Measurements from ENCODE around the gene COMMD7.
"Not testable (repeated sequence)": the region's sequence is repeated elsewhere in the genome, so short reads cannot be mapped to it uniquely, and the experiment has no call there.

The COMMD7 gene

DNA sequence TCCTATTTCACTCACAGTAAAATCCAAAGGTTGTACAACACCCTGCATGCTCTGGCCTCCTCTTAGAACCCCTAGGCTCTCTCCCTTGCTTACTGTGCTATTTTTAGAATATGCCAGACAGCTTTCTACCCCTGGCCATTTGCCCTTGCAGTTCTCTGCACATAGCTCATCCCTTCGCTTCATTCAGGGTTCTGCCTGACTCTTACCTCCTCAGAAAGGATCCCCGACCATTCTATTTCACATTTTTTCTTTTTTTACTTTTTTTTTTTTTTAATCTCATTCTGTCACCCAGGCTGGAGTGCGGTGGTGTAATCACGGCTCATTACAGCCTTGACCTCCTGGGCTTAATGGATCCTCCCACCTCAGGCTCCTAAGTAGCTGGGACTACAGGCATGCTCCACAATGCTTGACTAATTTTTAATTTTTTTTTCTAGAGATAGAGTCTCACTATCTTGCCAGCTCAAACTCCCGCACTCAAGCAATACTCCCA is 33.6 kb downstream of the COMMD7 start:
- no peak for DNase-seq (ENCODE audit: extremely low read depth, low read depth)
- no peak overlapping the region for H3K4me3 ChIP-seq (replicated peaks; ENCODE audit: low read depth, low read length)
- TF ChIP-seq, protein P1, sequence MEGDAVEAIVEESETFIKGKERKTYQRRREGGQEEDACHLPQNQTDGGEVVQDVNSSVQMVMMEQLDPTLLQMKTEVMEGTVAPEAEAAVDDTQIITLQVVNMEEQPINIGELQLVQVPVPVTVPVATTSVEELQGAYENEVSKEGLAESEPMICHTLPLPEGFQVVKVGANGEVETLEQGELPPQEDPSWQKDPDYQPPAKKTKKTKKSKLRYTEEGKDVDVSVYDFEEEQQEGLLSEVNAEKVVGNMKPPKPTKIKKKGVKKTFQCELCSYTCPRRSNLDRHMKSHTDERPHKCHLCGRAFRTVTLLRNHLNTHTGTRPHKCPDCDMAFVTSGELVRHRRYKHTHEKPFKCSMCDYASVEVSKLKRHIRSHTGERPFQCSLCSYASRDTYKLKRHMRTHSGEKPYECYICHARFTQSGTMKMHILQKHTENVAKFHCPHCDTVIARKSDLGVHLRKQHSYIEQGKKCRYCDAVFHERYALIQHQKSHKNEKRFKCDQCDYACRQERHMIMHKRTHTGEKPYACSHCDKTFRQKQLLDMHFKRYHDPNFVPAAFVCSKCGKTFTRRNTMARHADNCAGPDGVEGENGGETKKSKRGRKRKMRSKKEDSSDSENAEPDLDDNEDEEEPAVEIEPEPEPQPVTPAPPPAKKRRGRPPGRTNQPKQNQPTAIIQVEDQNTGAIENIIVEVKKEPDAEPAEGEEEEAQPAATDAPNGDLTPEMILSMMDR (IDR thresholded peaks at IDR 0.05; ENCODE audit: low read depth, low read length, missing control alignments): no peak

DNA sequence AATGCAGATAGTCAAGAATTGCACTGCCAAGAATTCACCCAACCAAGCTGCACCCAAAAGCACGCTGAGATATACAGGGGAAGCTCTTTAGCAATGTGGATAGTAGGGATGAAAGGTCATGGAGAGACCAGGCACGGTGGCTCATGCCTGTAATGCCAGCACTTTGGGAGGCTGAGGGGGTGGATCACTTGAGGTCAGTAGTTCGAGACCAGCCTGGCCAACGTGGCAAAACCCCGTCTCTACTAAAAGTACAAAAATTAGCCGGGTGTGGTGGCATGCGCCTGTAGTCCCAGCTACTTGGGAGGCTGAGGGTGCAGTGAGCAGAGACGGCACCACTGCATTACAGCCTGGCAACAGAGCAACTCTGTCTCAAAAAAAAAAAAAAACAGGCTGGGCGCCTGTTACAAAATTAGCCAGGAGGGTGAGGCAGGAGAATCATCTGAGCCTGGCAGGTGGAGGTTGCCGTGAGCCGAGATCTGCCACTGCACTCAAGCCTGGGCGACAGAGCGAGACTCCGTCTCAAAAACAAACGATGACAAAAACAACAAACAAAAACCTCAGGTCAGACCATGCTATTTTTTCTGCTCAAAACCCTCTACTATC is 34.1 kb downstream of the COMMD7 start:
- not testable (repeated sequence) for DNase-seq (ENCODE audit: extremely low read depth, low read depth); H3K4me3 ChIP-seq (replicated peaks; ENCODE audit: low read depth, low read length)

DNA sequence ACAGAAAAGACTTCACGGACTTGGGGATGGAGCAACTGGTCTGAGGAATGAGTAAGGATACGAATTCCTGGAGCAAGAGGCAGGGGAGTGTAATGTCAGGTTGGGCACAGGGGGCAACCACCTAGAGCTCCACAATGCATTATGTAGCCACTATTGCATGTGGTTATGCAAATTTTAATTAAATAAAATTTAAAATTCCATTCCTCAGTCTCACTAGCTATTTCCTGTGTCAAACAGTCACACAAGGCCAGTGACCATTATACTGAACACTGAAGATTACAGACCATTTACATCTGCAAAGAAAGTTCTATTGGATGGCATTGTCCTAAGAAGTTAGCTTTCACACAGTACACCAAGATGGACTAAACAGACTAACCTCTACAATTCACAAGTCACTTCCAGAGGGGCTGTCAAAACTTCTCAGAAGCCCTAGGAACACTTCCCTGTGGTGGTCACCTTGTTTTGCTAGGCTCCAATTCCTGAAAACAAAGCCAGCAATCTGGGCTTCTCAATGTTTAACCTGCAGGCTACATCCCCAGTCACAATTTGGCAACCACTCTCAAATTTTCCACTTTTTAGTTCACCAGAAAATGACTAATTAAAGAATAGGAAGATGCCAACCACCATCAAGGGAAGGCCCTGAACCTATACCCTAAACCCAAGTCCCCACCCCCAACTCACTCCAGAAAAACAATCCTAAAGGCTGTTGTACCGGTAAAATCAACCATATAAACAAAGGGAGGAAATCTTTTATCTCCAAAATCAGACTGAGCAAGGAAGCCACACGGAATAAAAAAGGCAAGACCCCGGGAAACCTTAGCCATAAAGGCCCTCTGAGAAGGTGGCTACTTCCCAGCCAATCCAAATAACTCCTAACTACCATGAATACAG is 35.3 kb downstream of the COMMD7 start:
- TF ChIP-seq, protein P1 (IDR thresholded peaks at IDR 0.05; ENCODE audit: low read depth, low read length, missing control alignments): no peak
- no peak for DNase-seq (ENCODE audit: extremely low read depth, low read depth)
- H3K4me3 ChIP-seq (replicated peaks; ENCODE audit: low read depth, low read length): no peak overlapping the region

DNA sequence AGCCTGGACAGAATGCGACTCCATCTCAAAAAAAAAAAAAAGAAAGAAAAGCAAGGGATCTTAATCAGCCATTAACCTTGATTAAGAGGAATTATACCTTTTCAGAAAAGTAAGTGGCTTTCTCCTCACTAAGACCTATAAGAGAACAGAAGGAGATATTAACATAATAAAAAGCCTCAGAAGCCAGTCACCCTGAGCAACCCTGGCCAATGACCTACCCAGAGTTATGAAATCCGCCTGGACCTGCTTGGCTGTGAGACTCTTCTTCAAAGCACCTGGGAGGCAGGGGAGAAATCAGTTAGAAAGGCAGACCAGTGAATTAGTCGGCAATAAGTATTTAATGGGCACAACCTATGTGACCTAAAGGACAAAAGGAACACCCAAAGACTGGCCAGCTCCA is 36.8 kb downstream of the COMMD7 start:
- DNase-seq (ENCODE audit: extremely low read depth, low read depth): no peak
- TF ChIP-seq, protein P1 (IDR thresholded peaks at IDR 0.05; ENCODE audit: low read depth, low read length, missing control alignments): no peak

DNA sequence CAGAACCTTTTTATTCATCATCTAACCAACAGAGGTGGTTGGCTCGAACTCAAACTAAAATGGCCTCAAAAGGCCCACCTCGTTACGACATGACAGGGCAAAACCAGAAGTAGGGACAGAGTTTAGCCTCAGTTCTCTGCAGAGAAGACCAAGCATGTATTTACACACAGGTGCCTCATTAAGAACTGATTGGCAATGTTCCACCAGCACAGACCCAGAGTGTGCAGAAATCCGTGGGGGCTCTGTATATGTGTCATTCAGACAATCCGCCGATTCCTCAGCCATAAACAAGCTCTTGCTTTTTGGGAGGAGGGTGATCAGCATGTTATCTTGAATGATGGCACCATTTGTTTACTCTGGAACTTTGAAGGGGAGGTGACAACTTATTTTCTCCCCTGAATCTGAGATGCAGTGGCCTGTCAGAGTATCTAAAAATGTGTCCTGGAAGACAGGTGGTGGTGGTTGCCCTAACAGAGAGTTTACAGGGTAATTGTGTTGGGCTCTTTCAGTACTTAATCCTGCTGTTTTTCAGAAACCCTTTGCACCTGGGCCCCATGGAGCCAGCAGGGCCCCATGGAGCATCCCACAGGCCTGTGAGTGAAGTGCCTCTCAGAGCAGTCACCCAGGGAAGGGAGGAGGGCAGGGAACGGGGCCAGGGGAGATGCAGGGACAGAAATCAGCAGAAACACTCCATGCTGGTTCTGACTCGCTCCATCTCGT is 40.4 kb downstream of the COMMD7 start:
- DNase-seq (ENCODE audit: extremely low read depth, low read depth): no peak
- TF ChIP-seq, protein P1 (IDR thresholded peaks at IDR 0.05; ENCODE audit: low read depth, low read length, missing control alignments): no peak
- H3K4me3 ChIP-seq (replicated peaks; ENCODE audit: low read depth, low read length): no peak overlapping the region

More for the DNA sequence above, 36.8 kb downstream of the COMMD7 start:
- H3K4me3 ChIP-seq (replicated peaks; ENCODE audit: low read depth, low read length): no peak overlapping the region

DNA sequence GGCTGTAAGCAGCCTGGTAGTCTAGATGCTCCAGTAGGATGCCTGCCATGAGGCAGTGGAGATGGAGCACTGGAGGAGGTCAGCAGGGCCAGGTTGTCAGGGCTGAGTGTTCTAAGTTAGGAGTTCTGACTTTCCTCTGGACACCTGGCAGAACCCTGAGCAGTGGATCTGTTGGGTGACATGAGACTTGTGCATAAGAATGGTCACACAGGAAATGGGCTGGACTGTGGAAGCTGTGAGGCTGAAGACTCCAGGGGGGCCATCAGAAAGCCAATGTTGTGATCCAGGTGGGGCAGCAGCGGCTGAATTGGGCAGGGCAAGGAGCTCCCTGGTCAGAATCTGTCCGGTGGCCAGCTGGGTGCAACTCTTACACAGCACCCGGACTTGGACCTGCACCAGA is 45.7 kb downstream of the COMMD7 start:
- no peak for DNase-seq (ENCODE audit: extremely low read depth, low read depth)
- TF ChIP-seq, protein P1 (IDR thresholded peaks at IDR 0.05; ENCODE audit: low read depth, low read length, missing control alignments): no peak
- no peak overlapping the region for H3K4me3 ChIP-seq (replicated peaks; ENCODE audit: low read depth, low read length)

DNA sequence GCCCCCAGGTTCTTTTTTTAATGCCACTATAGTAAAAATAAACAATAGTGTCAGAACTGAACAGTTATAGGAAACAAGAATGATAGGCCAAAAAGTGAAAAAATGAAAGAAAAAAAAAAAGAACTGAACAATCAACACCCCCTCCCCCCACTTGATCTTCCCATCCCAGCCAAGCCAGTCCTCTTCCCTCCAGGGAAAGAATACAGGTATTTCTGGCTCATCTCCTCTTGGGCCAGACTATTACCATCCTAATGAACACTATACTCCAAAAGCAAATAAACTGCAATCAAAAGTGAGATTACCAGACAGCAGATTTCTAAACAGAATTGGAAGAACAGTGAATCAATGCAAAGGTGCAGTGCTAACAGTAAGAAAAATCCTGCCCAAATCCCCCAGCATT is 48.2 kb downstream of the COMMD7 start:
- TF ChIP-seq, protein P1 (IDR thresholded peaks at IDR 0.05; ENCODE audit: low read depth, low read length, missing control alignments): no peak
- H3K4me3 ChIP-seq (replicated peaks; ENCODE audit: low read depth, low read length): no peak overlapping the region
- DNase-seq (ENCODE audit: extremely low read depth, low read depth): no peak

DNA sequence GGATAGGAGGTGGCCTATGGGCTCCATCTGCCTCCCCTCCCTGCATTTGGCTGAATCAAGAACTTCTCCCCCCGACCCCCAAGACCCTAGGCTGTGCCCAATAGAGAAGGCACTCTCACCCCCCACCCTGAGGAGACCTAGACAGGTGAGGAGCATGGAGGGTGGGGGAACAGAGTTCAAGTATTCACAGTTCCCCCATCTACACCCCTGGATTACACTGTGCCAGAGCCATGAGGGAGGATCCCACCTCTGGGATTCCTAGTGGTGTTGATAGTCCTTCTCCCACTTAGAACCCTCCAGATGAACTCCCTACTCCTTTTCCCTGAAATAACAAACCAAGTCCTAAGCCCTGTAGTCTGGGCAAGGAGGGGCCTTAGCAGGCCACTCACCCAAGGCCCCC is 54.3 kb downstream of the COMMD7 start:
- not testable (repeated sequence) for DNase-seq (ENCODE audit: extremely low read depth, low read depth); H3K4me3 ChIP-seq (replicated peaks; ENCODE audit: low read depth, low read length)

Measured in HFF-Myc (cell line).